ENCODE data around the gene C22orf15.

The C22orf15 gene

GRCh38 chr22:23737696-23738095 lies 25.1 kb upstream of the C22orf15 start:
- no peak overlapping the region for H3K4me3 Mint-ChIP-seq
- H3K9me3 Mint-ChIP-seq: no peaks in the 10 kb centered on the region
- peaks cover 3% of the 10 kb centered on the region for H3K27me3 Mint-ChIP-seq (ENCODE audit: low read depth)
- peaks cover 5% of the 10 kb centered on the region for H3K4me1 Mint-ChIP-seq
- TF ChIP-seq CTCF (IDR thresholded peaks at IDR 0.05; ENCODE audit: unreplicated experiment in 3 of 3): no peak
- peaks cover 9% of the 10 kb centered on the region for H3K36me3 Mint-ChIP-seq (ENCODE audit: low read depth)
- H3K27ac Mint-ChIP-seq: no peak overlapping the region

- H3K4me1 Mint-ChIP-seq: peaks cover 28% of the 10 kb centered on the region
- peaks cover 43% of the 10 kb centered on the region for H3K36me3 Mint-ChIP-seq (ENCODE audit: low read depth)
- H3K27me3 Mint-ChIP-seq (ENCODE audit: low read depth): no peaks in the 10 kb centered on the region
- TF ChIP-seq CTCF (IDR thresholded peaks at IDR 0.05; ENCODE audit: unreplicated experiment in 3 of 3): no peak
- no peak overlapping the region for H3K4me3 Mint-ChIP-seq
- H3K9me3 Mint-ChIP-seq: no peaks in the 10 kb centered on the region
- peak overlapping the region in 2 of 3 experiments; percentile 83 to 92 for H3K27ac Mint-ChIP-seq
These were observed 20.1 kb upstream of the C22orf15 start for GRCh38 chr22:23742505-23743264.

- H3K4me1 Mint-ChIP-seq: peaks cover 28% of the 10 kb centered on the region
- no peaks in the 10 kb centered on the region for H3K27me3 Mint-ChIP-seq (ENCODE audit: low read depth)
- peak overlapping the region in 2 of 3 experiments; percentile 83 to 92 for H3K27ac Mint-ChIP-seq
- no peaks in the 10 kb centered on the region for H3K9me3 Mint-ChIP-seq
- H3K4me3 Mint-ChIP-seq: peak overlapping the region in 1 of 3 experiments; percentile 18
- peaks cover 43% of the 10 kb centered on the region for H3K36me3 Mint-ChIP-seq (ENCODE audit: low read depth)
- no peak for TF ChIP-seq CTCF (IDR thresholded peaks at IDR 0.05; ENCODE audit: unreplicated experiment in 3 of 3)
These were observed 19.5 kb upstream of the C22orf15 start for GRCh38 chr22:23743303-23743705.

GRCh38 chr22:23744001-23744400 lies 18.8 kb upstream of the C22orf15 start:
- H3K4me3 Mint-ChIP-seq: no peak overlapping the region
- H3K36me3 Mint-ChIP-seq (ENCODE audit: low read depth): peaks cover 38% of the 10 kb centered on the region
- H3K4me1 Mint-ChIP-seq: peaks cover 28% of the 10 kb centered on the region
- no peak for TF ChIP-seq CTCF (IDR thresholded peaks at IDR 0.05; ENCODE audit: unreplicated experiment in 3 of 3)
- no peaks in the 10 kb centered on the region for H3K9me3 Mint-ChIP-seq
- H3K27ac Mint-ChIP-seq: peak overlapping the region in 1 of 3 experiments; percentile 92
- H3K27me3 Mint-ChIP-seq (ENCODE audit: low read depth): no peaks in the 10 kb centered on the region

GRCh38 chr22:23744485-23744884 lies 18.3 kb upstream of the C22orf15 start:
- no peak overlapping the region for H3K4me3 Mint-ChIP-seq
- no peak for TF ChIP-seq CTCF (IDR thresholded peaks at IDR 0.05; ENCODE audit: unreplicated experiment in 3 of 3)

GRCh38 chr22:23745791-23746190 lies 17.0 kb upstream of the C22orf15 start:
- Mint-ChIP-seq H3K27ac (no peak overlapping the region), H3K9me3 (no peaks in the 10 kb centered on the region), H3K4me3 (no peak overlapping the region), H3K4me1 (peaks cover 40% of the 10 kb centered on the region), H3K36me3 (ENCODE audit: low read depth) (peaks cover 37% of the 10 kb centered on the region), H3K27me3 (ENCODE audit: low read depth) (no peaks in the 10 kb centered on the region)
- no peak for TF ChIP-seq CTCF (IDR thresholded peaks at IDR 0.05; ENCODE audit: unreplicated experiment in 3 of 3)

More at GRCh38 chr22:23744485-23744884, 18.3 kb upstream of the C22orf15 start:
- H3K27ac Mint-ChIP-seq: peak overlapping the region in 1 of 3 experiments; percentile 92
- no peaks in the 10 kb centered on the region for H3K9me3 Mint-ChIP-seq
- peaks cover 38% of the 10 kb centered on the region for H3K36me3 Mint-ChIP-seq (ENCODE audit: low read depth)
- peaks cover 29% of the 10 kb centered on the region for H3K4me1 Mint-ChIP-seq
- no peaks in the 10 kb centered on the region for H3K27me3 Mint-ChIP-seq (ENCODE audit: low read depth)
